ENCODE measurements around the gene LSM6.

DNA sequence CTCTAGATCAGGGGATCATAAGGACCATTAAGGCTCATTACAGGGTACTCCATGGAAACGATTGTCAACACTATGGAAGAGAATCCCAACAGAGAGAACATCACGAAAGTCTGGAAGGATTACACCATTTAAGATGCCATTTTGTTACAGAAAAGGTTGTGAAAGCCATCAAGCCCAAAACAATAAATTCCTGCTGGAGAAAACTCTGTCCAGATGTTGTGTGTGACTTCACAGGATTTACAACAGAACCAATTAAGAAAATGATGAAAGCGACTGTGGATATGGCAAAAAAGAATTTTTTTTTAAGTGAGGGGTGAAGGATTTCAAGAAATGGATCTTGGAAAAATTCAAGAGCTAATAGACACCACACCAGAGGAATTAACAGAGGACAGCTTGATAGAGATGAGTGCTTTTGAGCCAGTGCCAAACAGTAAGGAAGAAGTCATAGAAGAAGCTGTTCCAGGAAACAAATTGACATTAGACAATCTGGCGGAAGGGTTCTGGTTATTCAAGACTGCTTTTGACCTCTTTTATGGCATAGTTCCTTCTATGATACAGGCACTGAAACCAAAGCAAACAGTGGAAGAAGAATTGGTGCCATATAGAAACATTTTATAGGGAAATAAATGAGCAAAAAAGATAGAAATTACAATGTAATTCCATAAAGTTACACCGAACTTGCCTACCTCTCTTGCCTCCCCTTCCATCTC, 17.3 kb upstream of the LSM6 start:
- TF ChIP-seq, protein P1, sequence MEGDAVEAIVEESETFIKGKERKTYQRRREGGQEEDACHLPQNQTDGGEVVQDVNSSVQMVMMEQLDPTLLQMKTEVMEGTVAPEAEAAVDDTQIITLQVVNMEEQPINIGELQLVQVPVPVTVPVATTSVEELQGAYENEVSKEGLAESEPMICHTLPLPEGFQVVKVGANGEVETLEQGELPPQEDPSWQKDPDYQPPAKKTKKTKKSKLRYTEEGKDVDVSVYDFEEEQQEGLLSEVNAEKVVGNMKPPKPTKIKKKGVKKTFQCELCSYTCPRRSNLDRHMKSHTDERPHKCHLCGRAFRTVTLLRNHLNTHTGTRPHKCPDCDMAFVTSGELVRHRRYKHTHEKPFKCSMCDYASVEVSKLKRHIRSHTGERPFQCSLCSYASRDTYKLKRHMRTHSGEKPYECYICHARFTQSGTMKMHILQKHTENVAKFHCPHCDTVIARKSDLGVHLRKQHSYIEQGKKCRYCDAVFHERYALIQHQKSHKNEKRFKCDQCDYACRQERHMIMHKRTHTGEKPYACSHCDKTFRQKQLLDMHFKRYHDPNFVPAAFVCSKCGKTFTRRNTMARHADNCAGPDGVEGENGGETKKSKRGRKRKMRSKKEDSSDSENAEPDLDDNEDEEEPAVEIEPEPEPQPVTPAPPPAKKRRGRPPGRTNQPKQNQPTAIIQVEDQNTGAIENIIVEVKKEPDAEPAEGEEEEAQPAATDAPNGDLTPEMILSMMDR (conservative IDR thresholded peaks at IDR 0.05; ENCODE audit: low read length): no peak
- TF ChIP-seq EZH2phosphoT487 (IDR thresholded peaks at IDR 0.05; ENCODE audit: borderline replicate concordance, low read depth, low read length): no peak
